Occipital lobe (tissue), 2 donors: ENCODE data around the gene SSH2. TPM values are rescaled to one million over a fixed set of nuclear protein-coding genes. Genes with fewer than 3 reads are reported as not detected.

Source experiments
- DNase-seq: peaks from one replicate; lab custom pipeline; 2025; lab: John Stamatoyannopoulos, UW
- total RNA-seq: library from RNA; depleted of rRNA; stranded (reverse); fragments of >200 nt; gene quantifications from one replicate; pipeline ENCODE4 v1.2.3, GENCODE V29; 2014

SSH2 gene
- total RNA-seq, 1 donor from 2014 or later: 19.8 TPM

GRCh38 chr17:29590411-29591145 lies 339.4 kb downstream of the SSH2 start:
- peak; percentile 57 for DNase-seq

- DNase-seq: peak; percentile 70
These were observed 340.3 kb downstream of the SSH2 start, which contains the start of gene GIT1 for GRCh38 chr17:29589524-29590410. Gene GIT1, minus strand, starts transcription at chr17:29589648. Its CDS starts 270 bp downstream, at chr17:29589378.

- DNase-seq: no peak
These were observed 341.2 kb downstream of the SSH2 start for GRCh38 chr17:29588562-29589411.

GRCh38 chr17:29588017-29588561 lies 341.9 kb downstream of the SSH2 start:
- DNase-seq: no peak

- no peak for DNase-seq
These were observed 342.4 kb downstream of the SSH2 start for GRCh38 chr17:29587591-29587990.

- DNase-seq: no peak
These were observed 343.2 kb downstream of the SSH2 start for GRCh38 chr17:29586676-29587469.

- DNase-seq: no peak
These were observed 344.8 kb downstream of the SSH2 start for GRCh38 chr17:29585080-29585751.

- DNase-seq: peak; percentile 33
These were observed 345.5 kb downstream of the SSH2 start for GRCh38 chr17:29584452-29585079.

- DNase-seq: no peak
These were observed 346.4 kb downstream of the SSH2 start for GRCh38 chr17:29583324-29584248.

GRCh38 chr17:29582772-29583171 lies 347.3 kb downstream of the SSH2 start:
- DNase-seq: peak; percentile 57

- DNase-seq: no peak
These were observed 347.7 kb downstream of the SSH2 start for GRCh38 chr17:29582254-29582765.

GRCh38 chr17:29581583-29582253 lies 348.3 kb downstream of the SSH2 start:
- peak; percentile 43 for DNase-seq

- DNase-seq: peak; percentile 75
These were observed 349.9 kb downstream of the SSH2 start for GRCh38 chr17:29579866-29580771.

- DNase-seq: no peak
These were observed 351.2 kb downstream of the SSH2 start for GRCh38 chr17:29578626-29579485.
